Measurements from ENCODE around the gene TEX29.
A peak's percentile ranks its signal among the peaks of the same experiment; 100 is the strongest.

The TEX29 gene

DNA sequence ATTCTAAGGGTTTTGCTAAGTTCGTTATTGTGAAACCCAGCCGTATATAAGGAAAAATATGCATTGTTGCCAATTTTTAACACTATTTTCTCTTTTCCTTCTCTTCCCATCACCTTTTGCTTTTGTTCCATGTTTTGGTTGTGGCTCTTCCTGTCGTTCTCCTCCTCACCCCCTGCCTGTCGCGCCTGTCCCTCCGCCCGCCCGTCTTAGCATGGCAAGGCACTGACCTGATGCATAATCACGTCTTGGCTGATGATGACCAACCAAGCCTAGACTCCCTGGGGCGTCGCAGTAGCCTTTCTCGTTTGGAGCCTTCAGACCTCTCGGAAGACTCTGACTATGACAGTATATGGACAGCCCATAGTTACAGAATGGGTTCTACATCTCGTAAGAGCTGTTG, 28.5 kb upstream of the TEX29 start:
- DNase-seq (ENCODE audit: low read depth): no peak

- DNase-seq (ENCODE audit: low read depth): no peak
These were observed 27.5 kb upstream of the TEX29 start for GRCh38 chr13:111292710-111293485.

DNA sequence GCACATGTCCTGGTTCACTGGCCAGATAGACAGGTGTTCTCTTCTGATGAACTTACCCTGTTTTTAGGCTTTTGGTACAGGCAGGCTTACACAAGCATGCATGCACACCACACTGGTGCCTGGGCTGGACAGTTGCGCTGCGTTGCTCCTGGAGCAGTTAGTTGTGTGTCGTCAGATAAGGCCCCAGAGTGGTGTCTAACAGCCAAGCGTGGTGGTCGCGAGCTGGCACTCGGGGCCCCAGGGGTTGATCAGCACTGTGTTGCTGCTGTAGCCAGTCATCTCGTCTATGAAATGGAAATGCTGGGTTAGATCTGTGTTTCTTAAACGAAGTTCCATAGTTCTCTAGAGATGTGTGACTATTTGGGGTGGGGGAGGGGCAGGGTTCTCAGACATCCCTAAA, 24.6 kb upstream of the TEX29 start:
- DNase-seq (ENCODE audit: low read depth): no peak

DNA sequence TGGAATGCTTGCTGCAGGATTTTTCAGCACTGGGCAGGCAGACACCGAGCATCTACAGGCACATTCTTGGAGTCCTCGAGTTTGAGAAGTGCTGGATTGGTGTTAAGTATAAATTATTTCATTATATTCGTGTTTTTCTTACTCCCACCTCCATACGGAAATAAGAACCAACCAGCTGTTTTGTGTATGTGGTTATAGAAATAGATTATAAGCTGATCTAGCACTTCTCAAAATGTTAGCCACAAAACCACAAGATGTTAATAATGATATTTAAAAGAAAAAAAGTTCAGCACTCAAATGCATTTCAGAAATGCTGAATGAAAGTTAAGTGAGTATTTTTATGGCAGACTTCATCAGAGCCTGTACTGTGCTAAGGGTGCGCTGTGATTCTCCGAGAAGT, 24.0 kb upstream of the TEX29 start:
- no peak for DNase-seq (ENCODE audit: low read depth)

DNA sequence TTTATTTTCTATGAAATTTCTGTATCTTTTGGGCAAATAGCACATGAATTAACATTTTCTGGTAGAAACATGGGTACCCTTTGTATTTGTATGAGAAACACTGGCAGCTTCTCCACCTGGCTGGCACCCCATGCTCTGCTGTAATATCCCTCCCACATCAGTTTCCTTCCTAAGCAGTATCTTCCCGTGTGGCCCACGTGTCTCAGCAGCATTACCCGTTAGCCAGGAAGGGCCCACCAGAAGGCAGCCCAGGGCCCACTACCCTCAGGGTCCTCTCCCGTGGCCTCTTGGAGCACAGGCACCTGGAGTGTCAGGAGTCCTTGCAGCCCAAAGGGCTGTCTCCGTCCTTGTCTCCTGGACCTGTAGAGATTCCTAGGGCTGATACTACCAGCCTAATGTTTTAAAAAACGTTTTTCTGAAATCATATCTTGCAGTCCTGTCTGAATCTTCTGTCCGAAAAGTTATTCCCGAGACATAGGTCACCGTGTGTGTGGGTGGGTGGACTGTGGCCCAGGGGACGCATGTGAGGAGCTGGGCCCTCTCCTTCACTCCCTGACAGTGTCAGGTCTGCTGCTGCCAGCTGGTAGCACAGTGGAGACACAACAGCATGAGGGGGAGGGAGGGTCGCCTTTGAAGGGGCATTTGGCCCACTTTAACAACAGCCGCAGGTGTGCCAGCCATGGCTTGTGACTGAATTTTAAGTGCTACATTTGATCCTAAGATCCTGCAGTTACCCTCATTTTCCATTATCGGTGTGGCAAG, 22.0 kb upstream of the TEX29 start:
- no peak for DNase-seq (ENCODE audit: low read depth)

- DNase-seq (ENCODE audit: low read depth): no peak
These were observed 18.3 kb upstream of the TEX29 start for GRCh38 chr13:111302045-111302726.

- no peak for DNase-seq (ENCODE audit: low read depth)
These were observed 16.9 kb upstream of the TEX29 start for GRCh38 chr13:111303559-111303958.

DNA sequence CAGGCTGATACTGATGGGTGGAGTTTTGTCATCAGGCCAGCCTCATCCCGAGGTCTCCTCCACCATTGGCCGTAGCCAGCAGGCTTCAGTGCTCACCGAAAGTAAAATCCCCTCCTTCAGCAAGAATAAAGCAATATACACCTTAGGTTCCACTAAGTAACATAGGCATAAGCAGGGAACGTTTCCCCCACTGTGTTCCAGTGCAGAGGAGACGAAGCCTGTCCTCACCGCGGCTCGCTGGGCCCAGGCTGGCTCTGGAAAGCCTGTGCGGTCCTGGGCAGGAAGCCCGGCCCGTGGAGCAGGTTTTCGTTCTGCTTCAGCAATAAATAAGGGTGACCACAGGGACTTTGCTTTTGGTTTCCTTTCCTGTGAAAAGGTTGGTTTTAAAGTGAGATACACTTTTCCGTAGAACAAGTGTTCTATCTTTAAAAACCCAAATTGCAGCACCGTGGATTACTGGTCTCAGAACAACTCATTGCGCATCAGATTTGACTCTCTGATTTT, 16.3 kb upstream of the TEX29 start:
- no peak for DNase-seq (ENCODE audit: low read depth)

DNA sequence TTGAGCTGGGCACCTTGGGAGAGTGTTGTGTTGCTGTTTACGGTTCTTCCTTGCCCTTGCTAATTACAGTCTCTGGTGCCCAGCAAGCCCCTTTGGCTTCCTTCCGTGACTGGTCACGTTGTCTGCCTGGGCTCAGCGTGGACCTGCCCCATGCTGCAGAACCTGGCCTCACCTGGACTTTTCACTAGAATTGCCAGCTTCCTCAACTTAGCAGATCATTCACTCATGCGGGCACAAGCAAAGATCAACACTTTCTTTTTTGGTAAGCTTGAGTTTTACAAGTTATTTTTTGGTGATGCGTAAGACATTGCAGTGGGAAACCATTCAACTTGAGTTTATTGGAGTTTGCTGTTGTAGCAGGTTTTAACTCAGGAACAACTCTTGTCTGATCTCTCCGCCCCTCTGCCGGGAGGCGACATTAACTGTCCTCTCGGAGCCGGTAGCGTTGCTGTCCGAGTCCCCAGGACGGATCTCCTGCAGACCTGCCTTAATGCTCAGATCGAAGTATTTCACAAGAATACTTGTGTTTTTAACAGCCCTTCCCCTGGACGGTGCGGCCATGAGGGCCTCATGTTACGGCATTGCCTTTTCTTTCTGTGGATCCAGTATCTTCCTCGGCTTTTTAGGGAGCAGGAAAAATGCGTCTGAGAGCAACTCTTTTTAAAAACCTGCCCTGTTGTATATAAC, 15.7 kb upstream of the TEX29 start:
- no peak for DNase-seq (ENCODE audit: low read depth)

DNA sequence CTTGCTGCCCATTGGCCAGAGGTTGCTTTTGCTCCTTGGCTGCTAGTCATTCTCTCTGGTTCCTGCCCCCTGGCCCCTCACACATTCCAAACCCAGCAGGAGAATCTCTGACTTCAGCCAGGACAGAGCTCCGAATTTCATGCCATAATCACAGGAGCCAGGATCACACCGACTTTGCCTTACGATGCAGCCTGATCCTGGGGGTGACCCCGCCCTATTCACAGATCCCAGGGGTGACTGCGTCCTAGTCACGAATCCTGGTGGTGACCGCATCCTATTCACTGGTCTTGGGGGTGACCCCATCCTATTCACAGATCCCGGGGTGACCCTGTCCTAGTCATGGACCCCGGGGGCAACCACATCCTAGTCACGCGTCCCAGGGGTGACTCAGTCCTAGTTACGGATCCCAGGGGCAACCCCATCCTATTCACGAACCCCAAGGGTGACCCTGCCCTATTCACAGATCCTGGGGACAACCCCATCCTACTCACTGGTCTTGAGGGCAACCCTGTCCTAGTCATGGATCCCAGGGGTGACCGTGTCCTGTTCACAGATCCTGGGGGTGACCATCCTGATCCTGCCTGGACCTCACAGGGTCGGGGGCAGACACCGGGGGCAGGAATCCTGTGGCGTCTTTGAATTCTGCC, 7.4 kb upstream of the TEX29 start:
- no peak for DNase-seq (ENCODE audit: low read depth)

GRCh38 chr13:111313911-111314425, 6.5 kb upstream of the TEX29 start:
- no peak for DNase-seq (ENCODE audit: low read depth)

DNA sequence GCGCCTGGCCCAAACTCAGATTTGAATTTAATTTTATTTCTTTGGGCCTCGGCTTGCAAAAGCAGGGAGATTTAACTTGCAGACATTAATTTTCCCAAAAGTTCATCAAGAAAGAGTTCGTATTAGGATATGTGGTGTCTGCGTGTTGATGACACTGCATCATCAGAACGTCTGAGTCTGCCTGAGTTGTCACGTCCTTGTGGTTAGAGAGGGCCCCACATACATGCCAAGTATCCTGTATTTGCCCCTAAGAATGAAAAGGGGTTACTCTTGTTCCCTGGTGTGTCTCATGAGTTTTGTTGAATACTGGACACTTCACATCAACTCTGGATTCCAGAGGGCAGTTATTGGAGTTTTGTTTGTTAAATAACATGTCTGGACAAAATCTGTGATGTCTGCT, 5.6 kb upstream of the TEX29 start:
- peak; percentile 52 for DNase-seq (ENCODE audit: low read depth)

- peak; percentile 14 for DNase-seq (ENCODE audit: low read depth)
These were observed 5.0 kb upstream of the TEX29 start for GRCh38 chr13:111315347-111315995.

GRCh38 chr13:111316161-111316730, 4.2 kb upstream of the TEX29 start:
- DNase-seq (ENCODE audit: low read depth): peak; percentile 36

DNA sequence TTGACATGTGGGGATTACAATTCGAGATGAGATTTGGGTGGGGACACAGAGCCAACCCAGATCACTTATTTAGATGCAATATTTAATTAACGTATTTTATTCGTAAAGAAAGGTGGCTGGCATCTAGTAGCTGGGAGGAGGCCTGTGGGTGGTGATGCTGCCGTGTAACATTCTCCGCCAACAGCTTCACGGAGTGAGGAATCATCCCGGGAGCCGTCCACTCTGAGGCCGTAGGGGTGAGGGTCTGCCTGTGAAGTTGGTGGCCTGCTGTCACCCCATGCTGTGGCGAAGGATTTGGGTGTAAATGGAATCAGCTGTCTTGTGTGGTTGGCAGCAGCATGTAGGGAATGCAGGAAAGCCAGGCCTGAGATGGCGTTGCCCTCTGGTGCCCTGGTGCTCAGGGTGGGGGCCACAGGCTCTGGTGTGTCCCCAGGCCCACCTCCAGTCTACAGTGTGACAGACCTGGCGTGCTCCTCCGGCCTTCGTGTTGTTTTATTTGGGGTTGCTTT, 3.3 kb upstream of the TEX29 start:
- DNase-seq (ENCODE audit: low read depth): no peak

GRCh38 chr13:111317571-111318345, 2.7 kb upstream of the TEX29 start:
- DNase-seq (ENCODE audit: low read depth): no peak

DNA sequence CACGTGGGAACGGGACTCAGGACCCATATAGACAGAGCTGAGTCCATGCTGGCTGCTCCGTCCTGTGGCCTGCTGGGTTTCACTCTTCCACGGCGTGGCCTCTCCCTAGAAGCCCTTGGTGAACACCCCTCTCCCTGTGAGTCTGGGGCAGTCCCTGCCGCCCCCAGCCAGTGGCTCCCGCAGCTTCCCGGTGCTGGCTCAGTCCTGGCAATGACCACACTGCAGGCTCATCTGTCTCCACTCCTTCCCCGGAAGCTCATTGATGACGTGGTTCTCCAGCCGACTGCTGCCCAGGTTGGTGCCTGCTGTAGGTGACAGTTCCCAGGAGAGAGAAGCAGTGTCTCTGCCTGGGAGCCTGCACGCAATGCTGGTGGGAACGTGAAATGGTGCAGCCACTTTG, 2.1 kb upstream of the TEX29 start:
- DNase-seq (ENCODE audit: low read depth): no peak

GRCh38 chr13:111319521-111319920, 921 bp upstream of the TEX29 start:
- DNase-seq (ENCODE audit: low read depth): no peak
